ACC112 (cell line): ENCODE data around the gene TMEM52.

Experiments used
- H2AFZ ChIP-seq: fragments of 200-600 bp; sonication (generic); one replicate; pipeline ENCODE4 v1.6.0; 2017; ENCODE audit warnings: antibody characterized with exemption, low read length; ENCODE audit not compliant: unreplicated experiment
- H3K27ac ChIP-seq: fragments of 200-600 bp; sonication (generic); 2 replicates; pipeline ENCODE4 v1.5.1; 2014; ENCODE audit warnings: low read depth, mild to moderate bottlenecking, antibody characterized with exemption, low read length, moderate library complexity
- H3K27me3 ChIP-seq: fragments of 200-600 bp; sonication (generic); 2 replicates; pipeline ENCODE4 v1.6.1; 2014; ENCODE audit warnings: mild to moderate bottlenecking, antibody characterized with exemption, low read length, moderate library complexity, mixed read lengths; ENCODE audit not compliant: insufficient read depth
- H3K36me3 ChIP-seq: fragments of 200-600 bp; sonication (generic); 2 replicates; pipeline ENCODE4 v1.6.1; 2016; ENCODE audit warnings: mild to moderate bottlenecking, antibody characterized with exemption, low read length, moderate library complexity, mixed read lengths; ENCODE audit not compliant: insufficient read depth
- H3K4me1 ChIP-seq: fragments of 200-600 bp; sonication (generic); one replicate; pipeline ENCODE4 v1.6.1; 2016; ENCODE audit warnings: low read length, mixed read lengths; ENCODE audit not compliant: insufficient read depth, unreplicated experiment, control insufficient read depth
- H3K4me3 ChIP-seq: fragments of 200-600 bp; sonication (generic); 2 replicates; pipeline ENCODE4 v1.5.1; 2014; ENCODE audit warnings: mild to moderate bottlenecking, low read depth, low read length
- H3K79me2 ChIP-seq: fragments of 200-600 bp; sonication (generic); one replicate; pipeline ENCODE4 v1.6.0; 2016; ENCODE audit warnings: low read length; ENCODE audit not compliant: control insufficient read depth, unreplicated experiment, insufficient read depth

Gene TMEM52

DNA sequence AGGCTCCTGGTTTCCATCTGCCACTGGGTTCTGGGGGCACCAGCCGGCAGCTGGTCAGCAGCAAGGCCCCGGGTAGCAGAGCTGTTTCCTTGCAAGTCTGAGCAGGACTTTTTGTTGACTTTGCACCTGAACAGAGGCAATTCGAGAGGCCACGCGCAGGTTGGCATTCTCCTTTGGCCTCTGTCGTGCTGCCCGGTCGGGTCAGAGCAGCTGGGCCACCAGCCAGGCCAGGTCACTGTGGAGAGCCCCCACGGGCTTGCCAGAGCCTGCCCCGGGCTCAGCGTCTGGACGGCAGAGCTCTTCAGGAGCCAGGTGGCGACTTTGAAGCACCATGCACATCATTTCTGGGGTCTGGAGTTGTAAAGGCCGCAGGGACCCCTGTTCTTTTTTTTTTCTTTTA lies 28.4 kb upstream of the TMEM52 start:
- Histone ChIP-seq H3K4me1 (no peaks in the 10 kb centered on the region), H3K4me3 (no peak overlapping the region), H3K36me3 (no peaks in the 10 kb centered on the region), H3K79me2 (no peaks in the 10 kb centered on the region), H2AFZ (no peak overlapping the region), H3K27ac (no peak overlapping the region), H3K27me3 (peaks cover 35% of the 10 kb centered on the region; the same call in 1 of the 2 replicates)

DNA sequence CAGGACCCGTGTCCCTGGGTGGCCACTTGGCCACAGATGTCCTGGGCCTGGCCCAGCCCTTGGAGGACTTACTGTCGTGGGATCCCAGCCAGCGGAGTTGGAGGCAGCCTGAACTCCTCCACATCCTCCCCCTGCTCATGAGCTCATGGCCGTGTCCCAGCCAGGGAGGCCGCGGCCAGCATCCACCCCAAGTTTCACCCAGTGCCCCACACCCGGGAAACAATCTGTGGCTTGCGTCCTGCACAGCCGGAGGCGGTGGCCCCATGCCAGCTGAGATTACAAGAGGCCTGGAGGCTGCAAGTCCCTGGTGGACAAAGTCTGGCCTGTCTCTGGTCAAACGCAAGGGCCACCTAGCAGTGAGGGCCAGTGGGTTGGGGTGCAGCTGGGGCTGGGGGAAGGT lies 27.5 kb upstream of the TMEM52 start:
- Histone ChIP-seq H3K27me3 (peaks cover 38% of the 10 kb centered on the region; the same call in 1 of the 2 replicates), H3K79me2 (no peaks in the 10 kb centered on the region), H2AFZ (no peak overlapping the region), H3K4me1 (no peaks in the 10 kb centered on the region), H3K4me3 (no peak overlapping the region), H3K27ac (no peak overlapping the region), H3K36me3 (no peaks in the 10 kb centered on the region)

DNA sequence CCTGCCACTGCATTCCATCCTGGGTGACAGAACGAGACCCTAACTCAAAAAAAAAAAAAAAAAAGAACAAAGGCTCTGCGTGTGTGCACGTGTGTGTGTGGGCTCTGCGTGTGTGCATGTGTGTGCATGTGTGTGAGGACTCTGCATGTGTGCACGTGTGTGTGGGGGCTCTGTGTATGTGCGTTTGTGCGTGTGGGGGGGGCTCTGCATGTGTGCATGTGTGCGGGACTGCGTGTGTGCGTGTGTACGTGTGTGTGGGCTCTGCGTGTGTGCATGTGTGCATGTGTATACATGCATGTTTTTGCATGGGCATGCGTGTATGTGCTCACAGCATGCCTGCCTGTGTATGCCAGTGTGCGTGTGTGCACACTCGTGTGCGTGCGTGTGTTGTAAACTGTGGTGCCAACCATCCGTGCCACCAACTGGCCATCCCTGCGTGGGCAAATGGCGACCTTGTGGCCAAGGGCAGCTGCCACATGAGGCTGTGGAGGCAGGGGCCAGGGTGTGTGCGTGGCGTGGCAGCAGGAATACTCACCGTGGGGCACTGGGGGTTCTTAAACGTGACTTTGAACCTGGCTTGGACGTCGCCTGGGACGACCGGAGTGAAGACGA lies 26.8 kb upstream of the TMEM52 start:
- no peak overlapping the region for H3K4me3 ChIP-seq
- no peaks in the 10 kb centered on the region for H3K79me2 ChIP-seq
- no peak overlapping the region for H2AFZ ChIP-seq
- peaks cover 38% of the 10 kb centered on the region for H3K27me3 ChIP-seq
- no peak overlapping the region for H3K27ac ChIP-seq
- H3K36me3 ChIP-seq, result no peaks in the 10 kb centered on the region
- H3K4me1 ChIP-seq, result no peaks in the 10 kb centered on the region

- H2AFZ ChIP-seq, result no peak overlapping the region
- H3K36me3 ChIP-seq, result no peaks in the 10 kb centered on the region
- H3K27ac ChIP-seq, result no peak overlapping the region
- peaks cover 26% of the 10 kb centered on the region for H3K27me3 ChIP-seq
- no peaks in the 10 kb centered on the region for H3K4me1 ChIP-seq
- peak overlapping the region; percentile 67 for H3K4me3 ChIP-seq
- H3K79me2 ChIP-seq, result no peaks in the 10 kb centered on the region
Measured at GRCh38 chr1:1943834-1944570, 24.9 kb upstream of the TMEM52 start.

DNA sequence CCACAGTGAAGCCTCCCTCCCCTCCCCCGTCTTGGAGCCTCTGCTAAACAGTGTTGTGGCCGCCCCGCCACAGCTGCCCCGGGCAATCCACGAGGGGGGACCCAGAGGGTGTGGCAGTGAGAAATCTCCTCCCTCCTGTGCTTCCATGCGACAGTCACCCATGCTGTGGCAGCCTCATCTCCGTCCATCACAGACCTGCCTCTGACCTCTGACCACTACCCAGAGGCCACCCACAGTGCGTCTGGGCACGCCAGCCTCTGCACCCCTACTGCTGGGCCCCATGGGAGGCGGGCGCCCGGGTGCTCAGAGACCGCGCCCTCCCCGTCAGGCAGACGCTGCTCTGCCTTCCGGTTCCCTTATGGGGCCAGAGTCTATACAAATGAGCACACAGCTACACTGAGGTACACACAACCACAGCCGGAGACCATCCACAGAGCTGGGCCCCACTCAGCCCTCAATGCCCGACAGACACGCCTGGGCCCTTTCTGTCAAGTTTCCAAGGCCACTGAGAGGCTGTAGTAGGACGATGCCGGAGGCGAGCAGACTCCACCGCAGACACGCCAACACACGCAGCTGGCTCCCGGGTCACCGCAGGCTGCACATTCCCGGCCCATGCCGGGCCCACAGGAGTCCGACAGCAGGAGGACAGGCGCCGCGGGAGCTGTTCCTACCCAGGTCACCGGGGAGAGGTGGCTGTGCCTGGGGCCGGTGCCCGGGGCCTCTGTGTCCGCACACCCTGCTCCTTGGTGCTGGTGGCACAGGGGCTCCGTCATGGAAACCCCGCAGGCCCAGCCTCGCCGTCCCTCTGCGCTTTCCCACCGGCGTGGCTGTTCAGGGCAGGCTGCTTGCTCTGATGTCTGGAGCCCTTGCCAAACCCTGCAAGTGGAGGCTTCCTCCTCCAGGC lies 23.9 kb upstream of the TMEM52 start:
- no peak overlapping the region for H2AFZ ChIP-seq
- no peaks in the 10 kb centered on the region for H3K79me2 ChIP-seq
- peaks cover 28% of the 10 kb centered on the region for H3K27me3 ChIP-seq
- no peaks in the 10 kb centered on the region for H3K4me1 ChIP-seq
- H3K4me3 ChIP-seq, result no peak overlapping the region
- H3K27ac ChIP-seq, result no peak overlapping the region
- H3K36me3 ChIP-seq, result no peaks in the 10 kb centered on the region

DNA sequence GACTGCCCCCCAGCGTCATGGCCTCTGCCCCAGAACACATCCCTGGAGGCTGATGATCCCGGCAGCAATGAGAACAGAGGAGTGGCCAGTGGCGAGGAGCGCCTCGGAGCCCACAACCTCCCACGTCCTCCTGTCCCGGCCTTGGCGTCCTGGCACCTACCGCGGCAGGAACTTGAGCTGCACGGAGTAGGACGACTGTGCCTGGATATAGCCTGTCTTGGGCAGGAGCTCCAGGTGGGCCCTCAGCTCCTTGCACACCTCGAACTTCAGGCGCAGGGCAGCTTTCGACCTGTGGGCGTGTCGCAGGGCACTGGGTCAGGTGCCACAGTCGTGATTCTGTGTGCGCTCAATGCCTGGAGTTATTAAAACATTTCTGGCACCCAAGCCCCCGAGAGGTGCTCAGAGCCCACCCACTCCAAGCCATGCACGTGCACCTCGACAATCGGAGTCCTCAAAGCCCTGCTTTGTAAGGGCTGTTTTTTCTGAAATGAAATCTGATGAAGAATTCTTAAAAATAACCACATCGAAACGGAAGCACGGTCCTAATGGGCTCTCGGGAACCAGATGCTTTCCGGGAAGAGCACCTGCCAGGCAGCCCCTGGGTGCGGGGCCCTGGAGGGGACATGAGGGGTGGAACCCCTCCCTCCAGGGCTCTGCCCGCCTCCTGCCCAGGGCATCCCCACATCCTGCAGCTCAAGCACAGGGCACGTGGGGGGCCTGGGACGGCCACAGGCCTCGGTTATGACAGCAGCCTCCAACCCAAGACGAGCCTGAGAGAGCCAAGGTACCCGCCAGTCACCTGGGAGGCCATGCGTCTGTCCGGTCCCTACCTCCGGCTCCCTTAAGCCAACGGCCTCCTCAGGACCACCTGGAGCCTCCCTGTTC lies 23.0 kb upstream of the TMEM52 start:
- Histone ChIP-seq H3K27ac (no peak overlapping the region), H2AFZ (no peak overlapping the region), H3K4me3 (no peak overlapping the region), H3K27me3 (peaks cover 31% of the 10 kb centered on the region), H3K79me2 (no peaks in the 10 kb centered on the region), H3K36me3 (no peaks in the 10 kb centered on the region), H3K4me1 (no peaks in the 10 kb centered on the region)

DNA sequence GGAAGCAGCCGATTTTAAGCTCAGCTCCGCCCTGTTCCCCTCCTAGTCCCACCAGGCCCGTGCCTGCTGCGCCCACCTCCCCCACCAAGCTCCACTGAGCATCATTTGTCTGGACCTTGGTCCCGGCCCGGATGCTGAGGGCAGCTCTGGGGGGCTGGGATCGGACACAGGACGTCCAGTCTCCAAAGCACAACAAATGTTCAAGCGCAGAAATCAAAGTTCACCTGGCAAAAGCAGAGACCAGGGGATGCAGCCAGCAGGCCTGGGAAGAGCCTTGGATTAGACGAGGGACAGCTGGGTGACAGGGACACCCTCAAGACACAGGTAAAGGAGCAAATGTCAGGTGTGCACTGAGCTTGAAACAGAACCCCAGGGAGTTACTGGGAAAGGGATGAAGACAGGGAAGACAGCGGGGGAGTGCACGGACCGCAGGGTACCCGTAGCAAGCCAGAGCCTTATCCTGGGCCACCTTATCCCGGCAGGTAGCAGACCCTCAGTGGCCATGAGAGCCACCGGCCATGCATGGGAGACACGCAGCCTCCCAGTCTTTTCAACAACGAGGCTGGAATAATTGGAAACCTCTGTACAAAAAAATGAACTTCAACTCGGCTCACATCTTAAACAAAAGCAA lies 22.2 kb upstream of the TMEM52 start:
- Histone ChIP-seq H3K79me2 (no peaks in the 10 kb centered on the region), H3K36me3 (no peaks in the 10 kb centered on the region), H3K27ac (no peak overlapping the region), H2AFZ (no peak overlapping the region), H3K4me1 (no peaks in the 10 kb centered on the region), H3K4me3 (no peak overlapping the region), H3K27me3 (peaks cover 31% of the 10 kb centered on the region)

GRCh38 chr1:1940123-1940425 lies 21.0 kb upstream of the TMEM52 start:
- no peaks in the 10 kb centered on the region for H3K4me1 ChIP-seq
- no peak overlapping the region for H2AFZ ChIP-seq
- H3K36me3 ChIP-seq, result no peaks in the 10 kb centered on the region
- no peak overlapping the region for H3K27ac ChIP-seq
- H3K27me3 ChIP-seq, result peaks cover 26% of the 10 kb centered on the region
- no peaks in the 10 kb centered on the region for H3K79me2 ChIP-seq
- H3K4me3 ChIP-seq, result no peak overlapping the region

- H3K27me3 ChIP-seq, result peaks cover 26% of the 10 kb centered on the region
- no peaks in the 10 kb centered on the region for H3K36me3 ChIP-seq
- no peak overlapping the region for H3K27ac ChIP-seq
- no peaks in the 10 kb centered on the region for H3K4me1 ChIP-seq
- H3K79me2 ChIP-seq, result no peaks in the 10 kb centered on the region
- H2AFZ ChIP-seq, result no peak overlapping the region
- H3K4me3 ChIP-seq, result no peak overlapping the region
Measured at GRCh38 chr1:1939296-1940122, 20.4 kb upstream of the TMEM52 start.
